K562 (cell line): ENCODE measurements around the gene HNF4A. TPM values are rescaled to one million over a fixed set of nuclear protein-coding genes. Genes with fewer than 3 reads are reported as not detected.

Experiments used
- ATAC-seq: fragments of 200-7000 bp; cut with Tn5 transposase; 3 replicates; pipeline ENCODE4 v1.9.1; 2020; ENCODE audit warnings: moderate library complexity
- BruUV-seq: library from RNA; stranded (reverse); fragments of 400-500 nt; replicated peaks from 2 replicates; lab custom pipeline; 2021; lab: Mats Ljungman, UMichigan
- CTCF ChIA-PET: fragments of 300-600 bp; formaldehyde crosslinking; extraction: SDS; loops from one replicate; lab custom pipeline; 2021; ENCODE audit warnings: low intra/inter-chr PET ratio; lab: Yijun Ruan, JAX
- POLR2A ChIA-PET: fragments of 300-600, 350-650 bp; sonication (Branson Sonifier 250); formaldehyde crosslinking; extraction: SDS; loops from one replicate; lab custom pipeline; 2021; ENCODE audit warnings: antibody characterized with exemption, inconsistent platforms; lab: Yijun Ruan, JAX
- DNase-seq, 4 experiments: peaks; one replicate each; pipeline versions ENCODE4 v3.0.0 to v3.0.0-alpha.2; 2011 to 2018; ENCODE audit warnings: low spot score in 3 of 4, mixed read lengths in 3 of 4; ENCODE audit errors: extremely low read depth in 1 of 4
- FAIRE-seq: peaks from 2 replicates; lab custom pipeline; 2011; peaks lifted over from hg19 to GRCh38; lab: Jason Lieb, UNC
- H2AFZ ChIP-seq: 2 replicates; pipeline ENCODE4 v1.6.0; 2011; ENCODE audit warnings: low read depth, low read length, control low read depth, inconsistent platforms
- H3K27ac ChIP-seq: fragments of 200-600 bp; 3 replicates; pipeline ENCODE4 v1.8.0; 2011; ENCODE audit warnings: low read depth, mild to moderate bottlenecking, control low read depth, inconsistent platforms, low read length, moderate library complexity, mixed read lengths; ENCODE audit errors: extremely low read depth
- H3K27me3 ChIP-seq, 2 experiments: fragments of 300-600 bp in 1 of 2; 2 replicates in 1 of 2; 3 replicates in 1 of 2; pipeline versions ENCODE4 v1.6.0 to v1.8.0; 2011; ENCODE audit warnings: inconsistent platforms in 2 of 2, low read length in 2 of 2, mild to moderate bottlenecking in 1 of 2, mixed read lengths in 1 of 2, moderate library complexity in 1 of 2; ENCODE audit not compliant: control insufficient read depth in 2 of 2, insufficient read depth in 2 of 2
- H3K36me3 ChIP-seq: fragments of 300-600 bp; 3 replicates; pipeline ENCODE4 v1.8.0; 2011; ENCODE audit warnings: mild to moderate bottlenecking, low read length, inconsistent platforms; ENCODE audit not compliant: control insufficient read depth, insufficient read depth
- H3K4me1 ChIP-seq, 2 experiments: fragments of 200-600 bp in 1 of 2; replicated peaks in 1 of 2; 2 replicates in 1 of 2; 3 replicates in 1 of 2; pipeline versions ENCODE4 v1.5.1 to v1.8.0; 2011; ENCODE audit warnings: inconsistent platforms in 2 of 2, low read length in 2 of 2, mild to moderate bottlenecking in 1 of 2, mixed read lengths in 1 of 2, moderate library complexity in 1 of 2; ENCODE audit not compliant: control insufficient read depth in 2 of 2, insufficient read depth in 2 of 2
- H3K4me2 ChIP-seq: 2 replicates; pipeline ENCODE4 v1.6.1; 2011; ENCODE audit warnings: low read length, control low read depth, inconsistent platforms, mixed read lengths; ENCODE audit not compliant: insufficient read depth
- H3K4me3 ChIP-seq: fragments of 200-600 bp; sonication (generic), shearing (Covaris generic); 2 replicates; pipeline ENCODE4 v1.5.1; 2016; ENCODE audit warnings: control low read depth, inconsistent platforms
- H3K79me2 ChIP-seq: fragments of 200-600 bp; 3 replicates; pipeline ENCODE4 v1.8.0; 2011; ENCODE audit warnings: low read length, inconsistent platforms; ENCODE audit not compliant: control insufficient read depth, insufficient read depth
- H3K9ac ChIP-seq, 2 experiments: 2 replicates each; pipeline versions ENCODE4 v1.6.0 to v1.6.1; 2011; ENCODE audit warnings: low read depth in 2 of 2, low read length in 2 of 2, control low read depth in 1 of 2, inconsistent platforms in 1 of 2, mild to moderate bottlenecking in 1 of 2, mixed read lengths in 1 of 2; ENCODE audit not compliant: insufficient read depth in 1 of 2
- H3K9me1 ChIP-seq: one replicate; pipeline ENCODE4 v1.6.0; 2011; ENCODE audit warnings: inconsistent platforms, mild to moderate bottlenecking, low read length, moderate library complexity; ENCODE audit not compliant: control insufficient read depth, insufficient read depth
- H3K9me3 ChIP-seq: replicated peaks from 2 replicates; pipeline ENCODE4 v1.5.1; 2011; ENCODE audit warnings: low read depth, low read length, inconsistent platforms; ENCODE audit not compliant: control insufficient read depth, insufficient read depth
- H4K20me1 ChIP-seq: replicated peaks from 2 replicates; pipeline ENCODE4 v1.6.1; 2011; ENCODE audit warnings: low read length, inconsistent platforms, mixed read lengths; ENCODE audit not compliant: control insufficient read depth, insufficient read depth
- ATF2 ChIP-seq: sonication (generic); formaldehyde crosslinking; IDR thresholded peaks from 2 replicates; pipeline ENCODE4 v1.8.1; 2022; ENCODE audit warnings: missing genetic modification reagents
- CHD1 ChIP-seq: fragments of 200-600 bp; sonication (generic); IDR thresholded peaks from one replicate; pipeline ENCODE4 v1.6.1; 2012; ENCODE audit warnings: mild to moderate bottlenecking, moderate library complexity, low read length, inconsistent platforms
- CTCF ChIP-seq, 3 experiments: IDR thresholded peaks in 2 of 3; conservative IDR thresholded peaks in 1 of 3; 2 replicates each; pipeline ENCODE4 v1.5.1; 2011 to 2012; ENCODE audit warnings: low read length in 3 of 3, mild to moderate bottlenecking in 3 of 3, control low read depth in 2 of 3, improper control_type of control experiment in 1 of 3, inconsistent platforms in 1 of 3, low read depth in 1 of 3, mixed read lengths in 1 of 3, moderate library complexity in 1 of 3; ENCODE audit not compliant: insufficient read depth in 2 of 3
- ESRRA ChIP-seq: fragments of 450-650 bp; IDR thresholded peaks from 2 replicates; pipeline ENCODE4 v1.6.1; 2014; ENCODE audit warnings: low read depth, mild to moderate bottlenecking, moderate library complexity, borderline replicate concordance
- POLR2AphosphoS2 ChIP-seq: IDR thresholded peaks from 2 replicates; pipeline ENCODE4 v1.6.1; 2012; ENCODE audit warnings: low read length, improper control_type of control experiment
- RNF2 ChIP-seq: sonication (generic); IDR thresholded peaks from 2 replicates; pipeline ENCODE4 v1.6.1; 2016
- SMAD4 ChIP-seq: fragments of 250-450 bp; sonication (Bioruptor Pico); conservative IDR thresholded peaks from 2 replicates; pipeline ENCODE4 v1.8.0; 2021; ENCODE audit warnings: inconsistent platforms, mild to moderate bottlenecking, moderate library complexity
- VEZF1 ChIP-seq: fragments of 200-800 bp; sonication (Bioruptor generic); IDR thresholded peaks from 2 replicates; pipeline ENCODE4 v1.6.1; 2017; ENCODE audit warnings: missing genetic modification characterization, missing compliant biosample characterization
- WGBS: fragments of 100-300 bp; shearing (Covaris generic); methylation state at CpG from one replicate; pipeline ENCODE4 v1.1.6; 2016; ENCODE audit warnings: low coverage, mixed read lengths; ENCODE audit not compliant: insufficient coverage; ENCODE audit errors: missing lambda C conversion rate; 5-methylcytosine and 5-hydroxymethylcytosine counted together
- in situ Hi-C: fragments of 300-500 bp; cut with MboI; formaldehyde crosslinking; loops from 4 replicates; pipeline ENCODE4 v1.15.0; 2018; ENCODE audit warnings: inconsistent platforms, mixed read lengths
- intact Hi-C: fragments of 100-400 bp; cut with micrococcal nuclease; formaldehyde crosslinking; loops from 2 replicates; pipeline ENCODE4 v1.14.2; 2022
- polyA plus RNA-seq, 8 experiments: library from polyadenylated mRNA; depleted of rRNA in 4 of 8; stranded (reverse) in 5 of 8; unstranded in 3 of 8; fragments of >200 nt; fragmentation: Nextera tagmentation in 2 of 8; fragmentation: Illumina TruSeq in 1 of 8; extraction: Ambion mirVana in 2 of 8; extraction: Trizol in 1 of 8; gene quantifications; 2 replicates each; pipeline versions ENCODE4 v1.2.1 to v1.2.3, GENCODE V29; 2011 to 2014; ENCODE audit warnings: inconsistent platforms in 1 of 8, missing spikeins in 1 of 8
- total RNA-seq, 7 experiments: library from RNA; depleted of rRNA in 6 of 7; stranded (reverse); fragments of >200 nt in 6 of 7; fragmentation: Illumina TruSeq in 2 of 7; extraction: Trizol in 2 of 7; gene quantifications; 2 replicates each; pipeline versions ENCODE4 v1.2.1 to v1.2.3, GENCODE V29; 2011 to 2021; ENCODE audit warnings: low replicate concordance in 1 of 7

HNF4A gene
- total and polyA plus RNA-seq, 9 of the 15 experiments (the other 6 are each of a cell fraction or from before 2014, with no cell fraction given): 0.03 to 0.27 (median 0.08) TPM; not detected in 5

- H3K36me3 ChIP-seq: no peaks in the 10 kb centered on the region
- POLR2A ChIA-PET: interaction anchor here (0.5 to 1.6 kb wide), 3 partner anchors 9 to 1005 kb away, joined by 3 to 5 read pairs (median 3); no protein-coding TSS in a partner anchor
- H3K9me3 ChIP-seq: no peaks in the 10 kb centered on the region
- peaks cover 0 to 4% of the 10 kb centered on the region in 2 experiments; a peak in 2 of 5 replicates for H3K4me1 ChIP-seq
- no peak overlapping the region for H2AFZ ChIP-seq
- no peak overlapping the region for H3K4me2 ChIP-seq
- no peak overlapping the region for H3K4me3 ChIP-seq
- in situ Hi-C loops: loop anchor here (5.0 to 10.0 kb wide), 2 partner anchors 74 to 247 kb away; partner anchors contain the start of gene OSER1
- no peak for DNase-seq
- ATAC-seq: no peak
- peaks cover 7 to 33% of the 10 kb centered on the region in 2 experiments; a peak in 4 of 5 replicates for H3K27me3 ChIP-seq
- intact Hi-C loops: loop anchor here (1.0 to 10.0 kb wide), 3 partner anchors 73 to 347 kb away; no protein-coding TSS in a partner anchor
- no peak overlapping the region for H3K9ac ChIP-seq
- H3K79me2 ChIP-seq: no peaks in the 10 kb centered on the region
- no peak overlapping the region for H3K27ac ChIP-seq
- CTCF ChIA-PET: interaction anchor here (1.3 to 6.2 kb wide), 3 partner anchors 74 to 244 kb away, joined by 8 to 54 read pairs (median 10); no protein-coding TSS in a partner anchor
- no peak for FAIRE-seq
- no peak for TF ChIP-seq VEZF1 (CRISPR knock-in tag)
- no peak for TF ChIP-seq ATF2 (CRISPR knock-in tag)
- TF ChIP-seq RNF2: no peak
- TF ChIP-seq POLR2AphosphoS2: no peak
- TF ChIP-seq CHD1: no peak
- no peak for TF ChIP-seq SMAD4 (CRISPR knock-in tag)
- no peak for TF ChIP-seq ESRRA
- no peak for TF ChIP-seq CTCF (IDR thresholded peaks at IDR 0.05 in 2 of 3, conservative IDR thresholded peaks at IDR 0.05 in 1 of 3; ENCODE audit: insufficient read depth in 2 of 3, low read depth in 1 of 3, low read length in 3 of 3)
- H3K9me1 ChIP-seq: no peaks in the 10 kb centered on the region
- no peaks in the 10 kb centered on the region for H4K20me1 ChIP-seq
- no TSS peak for BruUV-seq
- WGBS: 3% methylated on average over 5 of the region's 5 CpGs
Observed at GRCh38 chr20:44461803-44462174, 106.3 kb downstream of the HNF4A start.
